Spinal cord (tissue), 10 donors: ENCODE results near the gene FXYD2. TPM values are rescaled to one million over a fixed set of nuclear protein-coding genes. Genes with fewer than 3 reads are reported as not detected.

Experiments used
- DNase-seq, 6 donors: peaks; one replicate each; pipeline versions ENCODE4 v3.0.0 to v3.0.0-alpha.2; 2013 to 2015; ENCODE audit warnings: low spot score in 6 of 6, low read depth in 4 of 6
- H3K27ac ChIP-seq: one replicate; pipeline ENCODE4 v1.5.1; 2013; ENCODE audit warnings: low read depth, low read length, control low read depth
- H3K27me3 ChIP-seq: one replicate; pipeline ENCODE4 v1.6.1; 2013; ENCODE audit warnings: low read length; ENCODE audit not compliant: control insufficient read depth, insufficient read depth
- H3K36me3 ChIP-seq: one replicate; pipeline ENCODE4 v1.6.1; 2013; ENCODE audit warnings: low read length; ENCODE audit not compliant: control insufficient read depth, insufficient read depth
- H3K4me1 ChIP-seq: one replicate; pipeline ENCODE4 v1.6.1; 2013; ENCODE audit warnings: low read length; ENCODE audit not compliant: control insufficient read depth, insufficient read depth
- H3K4me3 ChIP-seq: one replicate; pipeline ENCODE4 v1.5.1; 2013; ENCODE audit warnings: low read depth, low read length, control low read depth
- H3K9me3 ChIP-seq: one replicate; pipeline ENCODE4 v1.6.1; 2013; ENCODE audit warnings: low read length; ENCODE audit not compliant: control insufficient read depth, insufficient read depth
- WGBS: methylation state at CpG from one replicate; pipeline ENCODE4 v1.1.5; 2013; ENCODE audit warnings: missing lambda C conversion rate; ENCODE audit not compliant: insufficient coverage; 5-methylcytosine and 5-hydroxymethylcytosine counted together
- polyA plus RNA-seq, 2 donors: library from polyadenylated mRNA; unstranded; fragments of 120-200 nt; gene quantifications; one replicate each; pipeline ENCODE4 v1.2.1, GENCODE V29; 2013; ENCODE audit not compliant: insufficient read length in 2 of 2
- total RNA-seq, 2 donors: library from RNA; depleted of rRNA in 1 of 2; stranded (reverse); fragments of 120-200 nt in 1 of 2; fragments of >200 nt in 1 of 2; gene quantifications; one replicate each; pipeline versions ENCODE4 v1.2.3 to v1.2.4, GENCODE V29; 2013 to 2014
- donor health status: healthy.

The FXYD2 gene
- total and polyA plus RNA-seq, 4 donors = 1.3 to 5.0 (median 3.2) TPM

GRCh38 chr11:117837070-117837776 is 12.7 kb upstream of the FXYD2 start:
- Histone ChIP-seq H3K4me3 (no peak overlapping the region), H3K27ac (no peak overlapping the region), H3K27me3 (no peaks in the 10 kb centered on the region), H3K9me3 (no peaks in the 10 kb centered on the region), H3K36me3 (peaks cover 56% of the 10 kb centered on the region), H3K4me1 (peaks cover 19% of the 10 kb centered on the region)
- WGBS = 59% methylated on average over 15 of the region's 18 CpGs
- no peak for DNase-seq

- H3K36me3 ChIP-seq = peaks cover 49% of the 10 kb centered on the region
- no peak overlapping the region for H3K27ac ChIP-seq
- WGBS = 88% methylated on average over 4 of the region's 14 CpGs
- H3K27me3 ChIP-seq = no peaks in the 10 kb centered on the region
- H3K9me3 ChIP-seq = no peaks in the 10 kb centered on the region
- DNase-seq = no peak
- no peak overlapping the region for H3K4me3 ChIP-seq
- H3K4me1 ChIP-seq = peaks cover 26% of the 10 kb centered on the region
Observed at GRCh38 chr11:117836077-117836960, 11.8 kb upstream of the FXYD2 start.

DNA sequence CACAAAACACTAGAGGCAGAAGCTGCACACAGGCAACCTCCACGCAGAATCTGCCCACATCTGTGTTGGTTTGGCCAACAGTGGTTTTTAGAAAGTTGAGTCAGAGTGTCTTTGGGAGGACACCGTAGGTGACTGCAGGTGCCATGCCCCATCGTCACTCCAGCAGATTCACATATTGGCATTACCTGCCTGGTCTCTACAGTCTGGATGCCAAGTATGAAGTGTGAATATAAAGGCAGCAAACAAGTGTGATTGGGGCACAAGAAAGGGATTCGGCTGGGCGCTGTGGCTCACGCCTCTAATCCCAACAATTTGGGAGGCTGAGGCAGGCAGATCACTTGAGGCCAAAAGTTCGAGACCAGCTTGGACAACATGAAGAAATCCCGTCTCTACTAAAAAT is 11.0 kb upstream of the FXYD2 start:
- H3K4me1 ChIP-seq = peaks cover 31% of the 10 kb centered on the region
- H3K27me3 ChIP-seq = no peaks in the 10 kb centered on the region
- H3K27ac ChIP-seq = no peak overlapping the region
- DNase-seq = no peak
- 91% methylated on average over 6 of the region's 8 CpGs for WGBS
- no peak overlapping the region for H3K4me3 ChIP-seq
- peaks cover 42% of the 10 kb centered on the region for H3K36me3 ChIP-seq
- H3K9me3 ChIP-seq = no peaks in the 10 kb centered on the region

GRCh38 chr11:117834838-117835443 is 10.4 kb upstream of the FXYD2 start:
- DNase-seq = no peak
- no peak overlapping the region for H3K27ac ChIP-seq
- peaks cover 35% of the 10 kb centered on the region for H3K36me3 ChIP-seq
- peaks cover 31% of the 10 kb centered on the region for H3K4me1 ChIP-seq
- H3K27me3 ChIP-seq = no peaks in the 10 kb centered on the region
- H3K9me3 ChIP-seq = no peaks in the 10 kb centered on the region
- no peak overlapping the region for H3K4me3 ChIP-seq
- WGBS = 93% methylated on average over 16 of the region's 17 CpGs

GRCh38 chr11:117834068-117834810 is 9.7 kb upstream of the FXYD2 start:
- 97% methylated on average over 3 of the region's 6 CpGs for WGBS
- peaks cover 31% of the 10 kb centered on the region for H3K4me1 ChIP-seq
- no peak overlapping the region for H3K27ac ChIP-seq
- no peak for DNase-seq
- no peak overlapping the region for H3K4me3 ChIP-seq
- H3K9me3 ChIP-seq = no peaks in the 10 kb centered on the region
- no peaks in the 10 kb centered on the region for H3K27me3 ChIP-seq
- peaks cover 28% of the 10 kb centered on the region for H3K36me3 ChIP-seq

GRCh38 chr11:117833401-117833891 is 8.9 kb upstream of the FXYD2 start:
- Histone ChIP-seq H3K4me3 (no peak overlapping the region), H3K27me3 (no peaks in the 10 kb centered on the region), H3K27ac (no peak overlapping the region), H3K36me3 (peaks cover 21% of the 10 kb centered on the region), H3K9me3 (no peaks in the 10 kb centered on the region), H3K4me1 (peaks cover 34% of the 10 kb centered on the region)
- no peak for DNase-seq
- 52% methylated on average over 7 of the region's 7 CpGs for WGBS

DNA sequence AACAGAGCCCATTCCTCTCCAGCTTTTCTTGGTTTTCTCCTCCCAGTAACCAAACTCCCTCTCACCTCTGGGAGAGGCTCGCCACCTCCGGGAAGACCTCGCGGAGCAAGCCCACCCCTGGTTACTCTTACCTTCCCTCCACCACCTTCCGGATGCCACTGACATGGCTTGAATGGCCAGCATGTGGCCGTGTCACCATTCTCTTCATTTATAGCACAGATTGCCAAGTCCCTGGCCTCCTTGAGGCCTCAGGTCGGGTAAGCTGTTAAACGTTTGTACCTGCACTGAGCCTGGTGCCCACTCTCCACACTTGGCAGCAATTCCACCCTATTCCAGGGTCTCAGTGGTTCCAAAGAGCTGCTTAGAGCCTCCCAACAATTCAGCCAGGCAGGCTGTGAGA is 8.0 kb upstream of the FXYD2 start:
- 92% methylated on average over 8 of the region's 8 CpGs for WGBS
- Histone ChIP-seq H3K27ac (no peak overlapping the region), H3K4me1 (peaks cover 30% of the 10 kb centered on the region), H3K4me3 (no peak overlapping the region), H3K9me3 (no peaks in the 10 kb centered on the region), H3K27me3 (no peaks in the 10 kb centered on the region), H3K36me3 (peaks cover 12% of the 10 kb centered on the region)
- DNase-seq = no peak

DNA sequence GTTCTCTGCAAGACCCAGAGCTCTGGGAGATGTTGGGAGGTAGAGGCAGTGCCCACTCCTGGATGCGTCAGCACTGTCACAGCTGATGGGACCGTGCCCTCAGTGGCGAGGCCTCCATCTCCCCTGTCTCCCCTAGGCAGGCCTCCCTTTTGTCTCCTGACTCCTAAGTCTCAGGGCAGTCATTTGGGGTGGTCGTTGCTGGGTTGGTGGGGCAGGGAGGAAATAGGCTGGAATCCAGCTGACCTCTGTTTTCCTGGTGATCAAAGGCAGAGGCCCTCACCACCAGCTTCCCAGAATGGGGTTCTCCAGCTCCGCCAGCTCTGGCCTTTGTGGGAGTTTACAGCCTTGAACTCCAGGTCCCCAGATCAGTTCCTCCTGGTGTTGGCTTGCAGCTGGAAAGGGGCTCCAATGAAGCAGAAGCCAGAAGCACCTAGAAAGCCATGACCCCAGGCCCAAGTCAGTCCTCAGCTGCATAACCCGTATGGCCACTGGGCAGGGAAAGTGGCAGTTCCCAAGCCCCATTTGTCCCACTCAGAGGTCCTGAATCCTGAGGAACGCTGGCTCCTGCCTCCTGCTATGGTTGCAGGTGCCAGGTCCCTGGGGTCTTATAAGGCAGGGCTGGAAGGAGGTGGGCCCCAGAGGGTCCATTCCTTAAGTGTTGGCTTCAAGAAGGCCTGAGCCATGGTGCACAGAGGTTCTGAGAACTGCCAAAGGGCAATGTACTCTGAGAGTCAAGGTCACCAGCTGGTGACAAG is 7.3 kb upstream of the FXYD2 start:
- peaks cover 6% of the 10 kb centered on the region for H3K36me3 ChIP-seq
- WGBS = 92% methylated on average over 4 of the region's 7 CpGs
- no peak overlapping the region for H3K4me3 ChIP-seq
- H3K27me3 ChIP-seq = no peaks in the 10 kb centered on the region
- H3K27ac ChIP-seq = no peak overlapping the region
- H3K9me3 ChIP-seq = no peaks in the 10 kb centered on the region
- no peak for DNase-seq
- H3K4me1 ChIP-seq = peaks cover 28% of the 10 kb centered on the region
